Measurements from ENCODE around the gene CYB5R2.
"Not testable (repeated sequence)": the region's sequence is repeated elsewhere in the genome, so short reads cannot be mapped to it uniquely, and the experiment has no call there.

DNA sequence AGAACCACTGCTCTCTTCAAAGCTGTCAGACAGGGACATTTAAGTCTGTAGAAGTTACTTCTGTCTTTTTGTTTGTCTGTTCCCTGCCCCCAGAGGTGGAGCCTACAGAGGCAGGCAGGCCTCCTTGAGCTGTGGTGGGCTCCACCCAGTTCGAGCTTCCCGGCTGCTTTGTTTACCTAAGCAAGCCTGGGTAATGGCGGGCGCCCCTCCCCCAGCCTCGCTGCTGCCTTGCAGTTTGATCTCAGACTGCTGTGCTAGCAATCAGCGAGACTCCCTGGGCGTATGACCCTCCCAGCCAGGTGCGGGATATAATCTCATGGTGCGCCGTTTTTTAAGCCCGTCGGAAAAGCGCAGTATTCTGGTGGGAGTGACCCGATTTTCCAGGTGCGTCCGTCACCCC is 9.8 kb downstream of the CYB5R2 start:
- not testable (repeated sequence) for TF ChIP-seq POLR2AphosphoS5 (IDR thresholded peaks at IDR 0.05; ENCODE audit: borderline replicate concordance, low read depth, low read length); EZH2 (IDR thresholded peaks at IDR 0.05); FOXP2 (optimal IDR thresholded peaks at IDR 0.05; ENCODE audit: control extremely low read depth, extremely low read length, insufficient read depth)
